ENCODE results near the gene ASF1B. TPM values are rescaled to one million over a fixed set of nuclear protein-coding genes. Genes with fewer than 3 reads are reported as not detected.

The ASF1B gene
- total and polyA plus RNA-seq, 7 donors: 0.20 to 6.0 (median 0.93) TPM; not detected in 1

DNA sequence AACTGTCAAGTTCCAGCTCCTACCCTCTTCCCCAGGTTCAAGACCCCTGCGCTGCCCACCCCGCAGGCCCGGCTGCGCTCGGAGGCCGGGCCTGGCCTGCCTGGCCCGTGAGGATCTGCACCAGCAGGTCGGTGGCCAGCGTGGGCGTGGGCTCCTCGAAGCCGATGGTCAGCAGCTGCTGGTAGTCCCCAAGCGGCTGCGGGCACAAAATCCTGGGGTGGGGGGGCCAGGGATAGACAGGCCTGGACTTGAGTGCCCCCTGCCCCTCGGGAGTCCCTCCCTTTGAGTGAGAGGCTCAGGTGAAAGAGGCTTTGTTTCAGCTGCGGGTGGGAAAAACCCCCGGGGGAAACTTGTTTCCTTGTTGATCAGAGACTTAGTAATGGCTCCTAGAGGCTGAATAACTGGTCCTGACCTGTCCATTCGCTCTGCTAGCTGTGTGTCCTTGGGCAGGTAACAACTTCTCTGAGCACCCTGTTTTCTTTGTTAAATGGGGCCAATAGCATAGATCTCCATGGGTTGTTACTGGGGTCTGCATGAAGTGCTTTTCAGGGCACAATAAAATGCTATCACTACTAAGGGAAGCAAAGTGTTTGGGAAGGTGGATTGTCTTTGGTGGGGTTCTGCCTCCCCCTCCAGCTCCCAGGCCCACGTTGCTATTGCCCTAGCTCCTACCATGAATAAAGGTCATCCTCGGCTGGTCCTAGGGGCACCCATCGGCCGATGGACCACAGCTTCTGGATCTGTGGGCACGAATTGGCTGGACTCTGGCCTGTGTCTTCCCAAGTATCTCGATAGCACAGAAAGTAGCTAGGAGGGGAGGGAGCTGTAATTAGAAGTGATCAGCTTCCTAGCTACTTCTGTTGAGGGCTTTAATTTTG, 54.4 kb downstream of the ASF1B start:
- Histone ChIP-seq H3K27me3 (ENCODE audit: insufficient read depth in 3 of 3, low read length in 2 of 3) (no peaks in the 10 kb centered on the region), H3K4me3 (peak overlapping the region; percentile 86), H3K9me3 (no peaks in the 10 kb centered on the region), H3K36me3 (ENCODE audit: insufficient read depth in 1 of 2, low read depth in 1 of 2) (peaks cover 0 to 9% of the 10 kb centered on the region in 2 donors), H3K4me1 (peaks cover 13% of the 10 kb centered on the region), H3K27ac (peak overlapping the region; percentile 92)
- peak; percentile 49 to 65 (median 56) for ATAC-seq
- intact Hi-C loops (cut with DNase I): loop anchor here in 1 of 2 donors (5.0 kb wide), 1 partner anchor 35 kb away; the partner anchor contains the start of gene PRKACA
- TF ChIP-seq, protein P1, sequence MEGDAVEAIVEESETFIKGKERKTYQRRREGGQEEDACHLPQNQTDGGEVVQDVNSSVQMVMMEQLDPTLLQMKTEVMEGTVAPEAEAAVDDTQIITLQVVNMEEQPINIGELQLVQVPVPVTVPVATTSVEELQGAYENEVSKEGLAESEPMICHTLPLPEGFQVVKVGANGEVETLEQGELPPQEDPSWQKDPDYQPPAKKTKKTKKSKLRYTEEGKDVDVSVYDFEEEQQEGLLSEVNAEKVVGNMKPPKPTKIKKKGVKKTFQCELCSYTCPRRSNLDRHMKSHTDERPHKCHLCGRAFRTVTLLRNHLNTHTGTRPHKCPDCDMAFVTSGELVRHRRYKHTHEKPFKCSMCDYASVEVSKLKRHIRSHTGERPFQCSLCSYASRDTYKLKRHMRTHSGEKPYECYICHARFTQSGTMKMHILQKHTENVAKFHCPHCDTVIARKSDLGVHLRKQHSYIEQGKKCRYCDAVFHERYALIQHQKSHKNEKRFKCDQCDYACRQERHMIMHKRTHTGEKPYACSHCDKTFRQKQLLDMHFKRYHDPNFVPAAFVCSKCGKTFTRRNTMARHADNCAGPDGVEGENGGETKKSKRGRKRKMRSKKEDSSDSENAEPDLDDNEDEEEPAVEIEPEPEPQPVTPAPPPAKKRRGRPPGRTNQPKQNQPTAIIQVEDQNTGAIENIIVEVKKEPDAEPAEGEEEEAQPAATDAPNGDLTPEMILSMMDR (IDR thresholded peaks at IDR 0.05): no peak
- WGBS, 3 donors: 15 to 18% (median 18%) methylated on average over 20 to 24 of the region's 24 CpGs
- peak; percentile 53 to 76 for DNase-seq

DNA sequence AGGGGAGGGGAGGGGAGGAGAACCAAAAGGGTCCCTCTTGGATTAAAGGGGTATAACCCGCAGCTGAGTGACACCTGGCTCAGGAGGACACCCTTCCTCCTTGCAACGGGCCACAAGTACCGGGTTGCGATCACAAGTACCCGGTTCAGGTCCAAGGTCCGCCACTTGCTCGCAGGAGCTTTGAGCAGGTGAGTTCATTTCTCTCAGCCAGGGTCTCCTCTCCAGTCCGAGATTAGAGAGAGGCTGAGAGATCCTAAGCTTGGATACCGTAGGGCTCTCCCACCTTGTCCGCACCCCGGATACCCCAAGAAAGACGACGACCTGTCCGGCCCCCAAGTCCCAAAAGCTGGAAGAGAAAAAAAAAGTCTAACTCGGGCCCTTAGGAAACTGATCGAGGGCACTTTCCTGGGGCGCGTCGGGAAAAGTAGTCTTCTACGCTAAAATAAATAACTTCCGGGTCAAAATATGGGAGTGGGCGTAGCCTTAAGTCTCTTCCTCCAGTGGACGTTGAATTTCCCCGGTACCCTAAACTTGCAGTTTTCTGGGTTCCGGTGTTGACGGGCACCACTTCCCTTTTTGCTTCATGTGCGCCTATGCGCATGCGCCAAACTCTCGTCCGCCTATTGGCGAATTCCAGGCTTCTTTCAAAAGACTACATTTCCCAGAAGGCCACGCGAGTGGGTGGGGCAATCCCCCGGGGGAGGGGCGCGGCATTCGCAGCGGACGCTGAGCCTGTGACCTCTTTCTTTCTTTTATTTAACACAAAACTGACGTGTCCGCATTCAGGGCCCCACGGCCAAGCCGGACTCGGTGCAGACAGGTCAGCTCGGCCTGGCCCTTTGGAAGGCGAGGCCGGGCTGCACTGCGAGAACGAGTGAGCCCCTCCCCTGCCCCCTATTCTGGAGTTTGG, 55.2 kb downstream of the ASF1B start:
- H3K27me3 ChIP-seq (ENCODE audit: insufficient read depth in 3 of 3, low read length in 2 of 3): no peaks in the 10 kb centered on the region
- no peaks in the 10 kb centered on the region for H3K36me3 ChIP-seq (ENCODE audit: insufficient read depth in 1 of 2, low read depth in 1 of 2)
- peak overlapping the region; percentile 86 for H3K4me3 ChIP-seq
- 0 to 1% (median 0%) methylated on average over 50 of the region's 50 CpGs for WGBS, 3 donors
- no peaks in the 10 kb centered on the region for H3K9me3 ChIP-seq
- intact Hi-C loops (cut with DNase I): loop anchor here in 1 of 2 donors (5.0 kb wide), 1 partner anchor 36 kb away; the partner anchor contains the start of gene PRKACA
- H3K27ac ChIP-seq: peak overlapping the region; percentile 92
- peaks cover 13% of the 10 kb centered on the region for H3K4me1 ChIP-seq
- TF ChIP-seq, protein P1 (IDR thresholded peaks at IDR 0.05): no peak
- ATAC-seq (peak; percentile 93 to 96 (median 94)), DNase-seq (peak; percentile 99 to 100)

DNA sequence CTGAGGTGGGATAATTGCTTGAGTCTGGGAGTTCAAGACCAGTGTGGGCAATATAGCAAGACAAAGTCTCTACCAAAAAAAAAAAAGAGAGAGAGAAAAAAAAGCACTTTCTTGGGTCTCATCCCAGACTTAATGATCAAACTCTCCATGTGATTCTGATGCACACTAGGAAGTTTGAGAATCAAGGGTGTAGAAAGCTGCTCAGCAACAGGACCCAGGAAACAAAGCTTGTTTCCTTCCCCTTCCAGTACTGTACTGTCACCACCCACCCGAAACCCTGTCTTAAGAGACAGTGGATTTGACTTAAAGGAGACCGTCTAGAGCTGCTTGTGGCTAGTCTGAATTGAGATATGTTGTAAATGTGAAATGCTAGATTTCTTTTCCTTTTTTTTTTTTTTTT, 58.0 kb downstream of the ASF1B start:
- no peak overlapping the region for H3K27ac ChIP-seq
- TF ChIP-seq, protein P1 (IDR thresholded peaks at IDR 0.05): no peak
- H3K9me3 ChIP-seq: no peaks in the 10 kb centered on the region
- no peak overlapping the region for H3K4me3 ChIP-seq
- WGBS, 3 donors: 71 to 78% (median 76%) methylated on average over 2 of the region's 2 CpGs
- ATAC-seq (no peak), DNase-seq (no peak)
- no peaks in the 10 kb centered on the region for H3K36me3 ChIP-seq (ENCODE audit: insufficient read depth in 1 of 2, low read depth in 1 of 2)
- no peaks in the 10 kb centered on the region for H3K27me3 ChIP-seq (ENCODE audit: insufficient read depth in 3 of 3, low read length in 2 of 3)
- H3K4me1 ChIP-seq: peaks cover 28% of the 10 kb centered on the region
- intact Hi-C loops (cut with DNase I): loop anchor here (10.0 kb wide), 1 partner anchor 304 kb away; the partner anchor contains the start of gene C19orf53 (in 2 of the 2)

DNA sequence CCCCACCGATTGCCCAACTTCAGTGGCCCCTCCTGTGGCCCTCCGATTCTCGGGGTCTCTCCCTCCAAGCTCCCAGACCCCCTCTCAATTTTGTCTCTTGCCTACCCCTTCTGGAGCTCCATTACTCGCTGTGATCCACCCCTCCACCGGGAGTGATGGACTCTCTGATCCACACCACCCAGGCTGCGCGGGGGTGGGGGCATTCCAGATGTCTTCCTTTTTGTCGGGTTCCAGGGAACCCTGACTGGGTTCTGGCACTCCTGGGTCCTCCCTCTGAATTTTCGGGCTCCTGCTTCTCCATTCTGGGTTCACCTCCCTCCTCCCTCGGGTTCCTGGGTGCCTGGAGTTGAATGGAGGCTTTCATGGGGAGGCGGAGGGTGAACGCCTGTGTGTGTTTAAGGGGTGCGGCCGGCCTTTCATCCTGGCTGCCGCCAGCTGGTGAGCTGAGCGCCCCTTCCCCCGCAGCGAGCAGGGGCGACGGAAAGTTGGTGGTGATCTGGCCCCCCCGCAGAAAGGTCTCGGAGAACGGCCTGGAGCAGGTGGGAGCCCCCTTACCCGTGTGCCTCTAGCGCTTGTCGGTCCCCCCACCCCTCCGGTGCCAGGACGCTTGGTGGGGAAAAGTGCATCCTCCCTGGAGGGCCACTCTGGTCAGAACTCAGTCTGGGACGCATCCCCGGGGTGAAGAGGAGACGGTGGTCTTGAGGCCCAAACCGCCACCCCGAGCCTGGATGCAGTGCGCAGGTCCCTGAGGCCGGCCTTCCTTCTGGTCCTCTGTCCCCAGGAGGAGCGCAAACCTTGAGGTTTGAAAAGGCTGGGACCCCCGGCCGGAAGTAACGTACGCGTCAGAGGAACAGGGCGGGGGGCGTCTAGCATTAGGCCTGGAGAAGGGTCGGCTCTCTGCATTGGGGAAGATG, 62.2 kb downstream of the ASF1B start:
- peak overlapping the region; percentile 78 for H3K27ac ChIP-seq
- intact Hi-C loops (cut with DNase I): loop anchor here (1.0 to 10.0 kb wide), 5 partner anchors 61 to 299 kb away; partner anchors contain the start of genes C19orf53 (in 2 of the 2) and RFX1 (in 1 of the 2)
- ATAC-seq: peak in 2 of 4 donors; percentile 4 to 11
- H3K36me3 ChIP-seq (ENCODE audit: insufficient read depth in 1 of 2, low read depth in 1 of 2): no peaks in the 10 kb centered on the region
- DNase-seq: no peak
- no peaks in the 10 kb centered on the region for H3K9me3 ChIP-seq
- WGBS, 3 donors: 12 to 16% (median 15%) methylated on average over 41 to 44 of the region's 44 CpGs
- peak overlapping the region; percentile 83 for H3K4me3 ChIP-seq
- peaks cover 20% of the 10 kb centered on the region for H3K4me1 ChIP-seq
- TF ChIP-seq, protein P1 (IDR thresholded peaks at IDR 0.05): no peak
- no peaks in the 10 kb centered on the region for H3K27me3 ChIP-seq (ENCODE audit: insufficient read depth in 3 of 3, low read length in 2 of 3)
